AG04449 (cell line): Measurements from ENCODE around the gene DNAAF8.

Experiments
- CTCF ChIA-PET: fragments of 350-600 bp; formaldehyde crosslinking; extraction: SDS; loops from one replicate; lab custom pipeline; 2021; ENCODE audit warnings: antibody characterized with exemption; lab: Yijun Ruan, JAX
- POLR2A ChIA-PET: fragments of 400-600, 350-600 bp; formaldehyde crosslinking; extraction: SDS; loops from one replicate; lab custom pipeline; 2020; ENCODE audit warnings: antibody characterized with exemption, inconsistent platforms; lab: Yijun Ruan, JAX
- DNase-seq: peaks from one replicate; pipeline ENCODE4 v3.0.0-alpha.2; 2010; ENCODE audit warnings: low read depth, low spot score
- H3K4me3 ChIP-seq: 2 replicates; pipeline ENCODE4 v1.5.1; 2011; ENCODE audit warnings: low read depth, mild to moderate bottlenecking, control low read depth, low read length
- TF ChIP-seq, protein P1 (sequence below): IDR thresholded peaks from one replicate; pipeline ENCODE4 v1.5.1; 2011; ENCODE audit warnings: mild to moderate bottlenecking, moderate library complexity, low read length, control low read depth, inconsistent platforms; ENCODE audit not compliant: insufficient read depth; ENCODE audit errors: missing control alignments

Gene DNAAF8

GRCh38 chr16:4787627-4788482, 53.5 kb downstream of the DNAAF8 start, which contains the start of gene SEPTIN12:
SEPTIN12 (minus strand) TSS chr16:4788345; CDS start chr16:4787645, 700 bp downstream.
- ChIA-PET POLR2A (no interaction called here), CTCF (no interaction called here)
- H3K4me3 ChIP-seq = no peak within 1 kb of the TSS
- TF ChIP-seq, protein P1, sequence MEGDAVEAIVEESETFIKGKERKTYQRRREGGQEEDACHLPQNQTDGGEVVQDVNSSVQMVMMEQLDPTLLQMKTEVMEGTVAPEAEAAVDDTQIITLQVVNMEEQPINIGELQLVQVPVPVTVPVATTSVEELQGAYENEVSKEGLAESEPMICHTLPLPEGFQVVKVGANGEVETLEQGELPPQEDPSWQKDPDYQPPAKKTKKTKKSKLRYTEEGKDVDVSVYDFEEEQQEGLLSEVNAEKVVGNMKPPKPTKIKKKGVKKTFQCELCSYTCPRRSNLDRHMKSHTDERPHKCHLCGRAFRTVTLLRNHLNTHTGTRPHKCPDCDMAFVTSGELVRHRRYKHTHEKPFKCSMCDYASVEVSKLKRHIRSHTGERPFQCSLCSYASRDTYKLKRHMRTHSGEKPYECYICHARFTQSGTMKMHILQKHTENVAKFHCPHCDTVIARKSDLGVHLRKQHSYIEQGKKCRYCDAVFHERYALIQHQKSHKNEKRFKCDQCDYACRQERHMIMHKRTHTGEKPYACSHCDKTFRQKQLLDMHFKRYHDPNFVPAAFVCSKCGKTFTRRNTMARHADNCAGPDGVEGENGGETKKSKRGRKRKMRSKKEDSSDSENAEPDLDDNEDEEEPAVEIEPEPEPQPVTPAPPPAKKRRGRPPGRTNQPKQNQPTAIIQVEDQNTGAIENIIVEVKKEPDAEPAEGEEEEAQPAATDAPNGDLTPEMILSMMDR = no peak
- no peak for DNase-seq

- no peak overlapping the region for H3K4me3 ChIP-seq
- TF ChIP-seq, protein P1 = no peak
- POLR2A ChIA-PET = no interaction called here
- CTCF ChIA-PET = no interaction called here
- DNase-seq = no peak
Measured at GRCh38 chr16:4788489-4788889, 54.2 kb downstream of the DNAAF8 start.

GRCh38 chr16:4788910-4789309, 54.6 kb downstream of the DNAAF8 start:
- TF ChIP-seq, protein P1 = no peak
- no peak overlapping the region for H3K4me3 ChIP-seq
- no peak for DNase-seq
- ChIA-PET POLR2A (no interaction called here), CTCF (no interaction called here)

DNA sequence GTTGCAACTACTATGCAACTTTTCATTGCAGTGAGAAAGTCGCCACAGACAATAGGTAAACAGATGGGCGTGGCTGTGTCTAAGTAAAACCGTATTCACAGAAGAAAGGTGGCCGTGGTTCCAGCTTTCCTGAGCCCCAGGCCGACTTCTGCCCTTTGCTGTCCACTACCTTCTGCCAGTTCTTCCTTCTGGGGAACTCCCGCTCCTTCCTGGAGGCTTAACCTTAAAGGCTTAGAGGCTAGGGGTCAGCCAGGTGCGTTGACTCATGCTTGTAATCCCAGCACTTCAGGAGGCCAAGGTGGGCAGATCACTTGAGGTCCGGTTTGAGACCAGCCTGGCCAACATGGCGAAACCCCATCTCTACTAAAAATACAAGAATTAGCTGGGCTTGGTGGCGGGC, 55.9 kb downstream of the DNAAF8 start:
- ChIA-PET CTCF (no interaction called here), POLR2A (no interaction called here)
- no peak for DNase-seq
- no peak overlapping the region for H3K4me3 ChIP-seq
- TF ChIP-seq, protein P1 = no peak

DNA sequence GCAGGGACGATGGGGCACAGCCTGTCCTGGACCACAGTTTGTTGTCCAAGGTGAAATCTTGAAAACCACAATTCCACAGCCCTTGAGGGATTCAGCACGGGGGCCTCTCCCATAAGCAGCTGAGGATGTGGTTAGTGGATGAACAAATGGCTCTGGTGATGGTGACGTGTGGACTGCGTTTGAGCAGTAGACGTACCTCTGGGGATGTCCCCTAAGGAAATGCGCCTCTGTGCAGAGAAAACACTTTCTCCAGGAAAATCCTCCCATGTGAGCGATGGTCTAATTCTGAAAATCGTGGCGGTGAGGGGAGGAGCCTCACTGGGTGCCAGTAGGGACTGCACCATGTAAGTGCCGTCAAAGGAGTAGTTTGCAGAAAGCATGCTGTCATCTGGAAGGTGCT, 56.5 kb downstream of the DNAAF8 start:
- no peak overlapping the region for H3K4me3 ChIP-seq
- TF ChIP-seq, protein P1 = no peak
- ChIA-PET CTCF (no interaction called here), POLR2A (no interaction called here)
- DNase-seq = no peak

DNA sequence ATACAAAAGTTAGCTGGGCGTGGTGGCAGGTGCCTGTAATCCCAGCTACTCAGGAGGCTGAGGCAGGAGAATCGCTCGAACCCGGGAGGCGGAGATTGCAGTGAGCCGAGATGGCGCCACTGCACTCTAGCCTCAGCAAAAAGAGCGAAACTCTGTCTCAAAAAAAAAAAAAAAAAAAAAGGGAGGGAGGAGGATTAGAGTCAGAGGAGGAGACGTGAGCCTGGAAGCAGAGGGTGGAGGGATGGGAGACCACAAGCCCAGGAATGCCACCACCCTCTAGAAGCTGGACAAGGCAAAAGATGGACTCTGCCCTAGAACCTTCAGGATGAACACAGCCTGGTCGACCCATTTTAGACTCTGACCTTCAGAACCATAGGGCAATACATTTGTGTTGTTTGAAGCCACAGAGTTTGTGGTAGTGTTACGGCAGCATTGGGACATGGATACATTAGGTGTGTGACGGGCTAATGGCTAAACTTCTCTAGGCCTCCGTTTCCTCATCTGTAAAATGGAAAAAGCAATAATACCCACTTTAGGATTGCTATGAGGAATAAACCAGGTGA, 58.7 kb downstream of the DNAAF8 start:
- ChIA-PET CTCF (no interaction called here), POLR2A (no interaction called here)
- H3K4me3 ChIP-seq = no peak overlapping the region
- DNase-seq = no peak
- TF ChIP-seq, protein P1 = no peak
